ENCODE data around the gene SLC15A2.

SLC15A2 gene

DNA sequence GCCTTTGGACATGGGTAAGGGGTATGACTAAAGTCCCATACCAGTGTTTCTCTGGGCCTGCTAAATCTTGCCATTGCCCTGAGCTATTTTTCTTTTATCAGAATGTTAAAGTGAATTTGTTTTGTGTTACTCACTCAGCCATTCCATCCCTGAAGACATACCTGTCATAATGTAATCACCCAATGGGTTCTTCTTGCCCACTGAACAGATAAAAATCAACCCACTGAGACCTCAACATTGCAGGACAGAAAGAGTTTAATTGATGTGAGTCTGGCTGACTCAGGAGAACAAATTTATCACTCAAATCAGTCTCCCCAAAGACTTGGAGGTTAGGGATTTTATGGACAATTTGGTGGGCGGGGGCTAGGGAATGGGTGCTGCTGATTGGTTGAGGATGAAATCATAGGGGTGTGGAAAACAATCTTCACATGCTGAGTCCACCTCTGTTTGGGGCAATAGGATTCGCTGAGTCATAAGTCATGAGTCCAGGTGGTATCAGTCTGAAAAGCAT lies 80.5 kb downstream of the SLC15A2 start:
- POLR2A ChIA-PET: no interaction called here
- TF ChIP-seq, protein P1, sequence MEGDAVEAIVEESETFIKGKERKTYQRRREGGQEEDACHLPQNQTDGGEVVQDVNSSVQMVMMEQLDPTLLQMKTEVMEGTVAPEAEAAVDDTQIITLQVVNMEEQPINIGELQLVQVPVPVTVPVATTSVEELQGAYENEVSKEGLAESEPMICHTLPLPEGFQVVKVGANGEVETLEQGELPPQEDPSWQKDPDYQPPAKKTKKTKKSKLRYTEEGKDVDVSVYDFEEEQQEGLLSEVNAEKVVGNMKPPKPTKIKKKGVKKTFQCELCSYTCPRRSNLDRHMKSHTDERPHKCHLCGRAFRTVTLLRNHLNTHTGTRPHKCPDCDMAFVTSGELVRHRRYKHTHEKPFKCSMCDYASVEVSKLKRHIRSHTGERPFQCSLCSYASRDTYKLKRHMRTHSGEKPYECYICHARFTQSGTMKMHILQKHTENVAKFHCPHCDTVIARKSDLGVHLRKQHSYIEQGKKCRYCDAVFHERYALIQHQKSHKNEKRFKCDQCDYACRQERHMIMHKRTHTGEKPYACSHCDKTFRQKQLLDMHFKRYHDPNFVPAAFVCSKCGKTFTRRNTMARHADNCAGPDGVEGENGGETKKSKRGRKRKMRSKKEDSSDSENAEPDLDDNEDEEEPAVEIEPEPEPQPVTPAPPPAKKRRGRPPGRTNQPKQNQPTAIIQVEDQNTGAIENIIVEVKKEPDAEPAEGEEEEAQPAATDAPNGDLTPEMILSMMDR (IDR thresholded peaks at IDR 0.05; ENCODE audit: control extremely low read depth, extremely low read depth, low read depth, missing control alignments): no peak
- CTCF ChIA-PET: interaction anchor here (1.1 kb wide), 1 partner anchor 10 kb away, joined by 4 read pairs; no protein-coding TSS in a partner anchor
- DNase-seq (ENCODE audit: extremely low spot score): no peak

DNA sequence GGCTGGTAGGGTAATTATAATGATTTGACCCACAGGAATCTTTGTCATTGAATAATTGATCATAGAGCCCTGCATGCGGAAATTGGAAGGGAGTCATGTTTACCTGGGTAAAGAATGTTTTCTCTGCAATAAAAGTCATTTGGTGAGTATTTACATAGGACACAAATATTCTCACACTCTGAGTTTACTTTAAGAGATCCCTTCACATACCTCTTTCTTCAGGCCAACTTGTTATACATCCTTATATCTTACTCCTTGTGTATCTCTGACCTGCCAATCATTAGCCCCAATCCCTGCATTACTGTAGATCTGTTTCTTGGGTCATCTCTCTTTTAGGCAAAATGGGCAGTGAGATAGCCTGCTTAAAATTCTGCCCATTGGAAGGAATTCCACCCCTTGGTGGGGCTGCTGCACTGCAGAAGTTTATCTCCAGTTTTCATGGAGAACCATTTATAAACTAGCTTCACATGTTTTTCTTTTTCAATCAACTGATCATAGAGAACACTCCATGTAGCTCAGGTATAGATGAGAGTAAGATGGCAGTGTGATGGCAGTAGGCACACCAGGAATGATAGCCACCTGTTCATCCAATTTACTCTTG lies 81.6 kb downstream of the SLC15A2 start:
- TF ChIP-seq, protein P1 (IDR thresholded peaks at IDR 0.05; ENCODE audit: control extremely low read depth, extremely low read depth, low read depth, missing control alignments): no peak
- DNase-seq (ENCODE audit: extremely low spot score): no peak
- CTCF ChIA-PET: interaction anchor here (0.8 to 2.0 kb wide), 2 partner anchors 14 to 126 kb away, joined by 3 to 4 read pairs; no protein-coding TSS in a partner anchor
- POLR2A ChIA-PET: no interaction called here

DNA sequence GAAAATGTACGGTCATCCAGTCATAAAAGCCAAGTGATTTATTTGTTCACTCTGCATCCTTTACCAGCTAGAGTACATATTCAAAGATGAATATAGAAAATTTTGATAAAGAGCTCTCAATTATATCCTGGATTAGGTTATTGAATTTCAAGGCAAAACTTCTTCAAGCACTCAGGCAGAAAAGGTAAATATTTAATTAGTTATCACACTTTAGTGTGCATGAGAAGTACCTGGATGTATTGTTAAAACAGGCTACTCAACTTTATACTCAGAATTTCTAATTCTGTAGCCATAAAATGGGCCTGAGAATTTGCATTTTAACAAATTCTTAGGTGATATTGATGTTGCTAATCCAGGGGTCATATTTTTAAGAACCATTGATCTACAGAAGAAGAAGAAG lies 82.5 kb downstream of the SLC15A2 start:
- no peak for DNase-seq (ENCODE audit: extremely low spot score)
- TF ChIP-seq, protein P1 (IDR thresholded peaks at IDR 0.05; ENCODE audit: control extremely low read depth, extremely low read depth, low read depth, missing control alignments): no peak
- ChIA-PET CTCF (interaction anchor here (0.8 to 2.0 kb wide), 2 partner anchors 13 to 125 kb away, joined by 3 to 4 read pairs; no protein-coding TSS in a partner anchor), POLR2A (no interaction called here)

DNA sequence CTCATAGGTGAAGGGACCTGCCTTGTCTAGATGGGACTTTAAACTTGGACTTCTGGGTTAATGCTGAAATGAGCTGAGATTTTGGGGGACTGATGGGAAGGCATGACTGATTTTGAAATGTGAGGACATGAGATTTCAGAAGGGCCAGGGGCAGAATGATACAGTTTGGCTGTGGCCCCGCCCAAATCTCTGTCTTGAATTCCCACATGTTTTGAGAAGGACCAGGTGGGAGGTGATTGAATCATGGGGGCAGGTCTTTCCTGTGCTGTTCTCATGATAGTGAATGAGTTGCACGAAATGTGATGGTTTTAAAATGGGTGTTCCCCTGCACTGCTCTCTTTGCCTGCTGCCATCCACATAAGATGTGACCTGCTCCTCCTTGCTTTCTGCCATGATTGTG lies 85.0 kb downstream of the SLC15A2 start:
- CTCF ChIA-PET: interaction anchor here (1.8 kb wide), 1 partner anchor 17 kb away, joined by 7 read pairs; no protein-coding TSS in a partner anchor
- POLR2A ChIA-PET: no interaction called here
- TF ChIP-seq, protein P1 (IDR thresholded peaks at IDR 0.05; ENCODE audit: control extremely low read depth, extremely low read depth, low read depth, missing control alignments): no peak
- no peak for DNase-seq (ENCODE audit: extremely low spot score)

DNA sequence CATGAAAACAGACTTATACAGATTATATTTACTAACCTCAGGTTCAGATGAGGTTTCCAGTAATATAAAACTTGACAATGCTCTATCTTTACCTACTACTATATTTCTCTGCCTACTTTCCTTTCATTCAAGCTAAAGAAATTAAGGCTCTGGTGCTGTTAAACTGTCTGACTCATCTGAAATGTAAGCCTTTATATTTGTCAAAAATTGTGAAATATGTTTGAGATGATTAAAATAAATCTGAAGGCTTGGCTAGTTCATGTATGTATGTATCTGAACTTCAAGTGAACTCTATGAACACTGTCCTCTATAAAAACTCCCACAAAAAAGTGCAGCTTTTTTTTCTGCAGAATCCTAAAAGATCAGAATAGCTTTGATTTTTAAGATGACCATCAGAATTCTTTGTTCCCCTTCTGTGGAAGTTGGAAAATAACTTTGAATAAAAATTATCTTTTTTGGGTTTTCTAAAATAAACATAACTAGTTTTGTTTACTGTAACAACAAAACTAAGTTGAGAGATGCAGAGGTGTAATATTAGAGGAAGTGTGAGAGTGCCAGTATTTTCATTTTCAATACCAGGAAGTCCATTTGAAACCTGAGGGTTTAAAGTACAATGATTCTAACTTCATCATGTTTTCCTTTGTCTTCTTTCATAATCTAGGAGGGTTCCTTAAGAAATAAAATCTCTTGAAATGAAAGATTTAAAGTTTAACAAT lies 85.7 kb downstream of the SLC15A2 start:
- DNase-seq (ENCODE audit: extremely low spot score): no peak
- ChIA-PET POLR2A (no interaction called here), CTCF (interaction anchor here (1.8 kb wide), 1 partner anchor 16 kb away, joined by 7 read pairs; no protein-coding TSS in a partner anchor)
- TF ChIP-seq, protein P1 (IDR thresholded peaks at IDR 0.05; ENCODE audit: control extremely low read depth, extremely low read depth, low read depth, missing control alignments): no peak

DNA sequence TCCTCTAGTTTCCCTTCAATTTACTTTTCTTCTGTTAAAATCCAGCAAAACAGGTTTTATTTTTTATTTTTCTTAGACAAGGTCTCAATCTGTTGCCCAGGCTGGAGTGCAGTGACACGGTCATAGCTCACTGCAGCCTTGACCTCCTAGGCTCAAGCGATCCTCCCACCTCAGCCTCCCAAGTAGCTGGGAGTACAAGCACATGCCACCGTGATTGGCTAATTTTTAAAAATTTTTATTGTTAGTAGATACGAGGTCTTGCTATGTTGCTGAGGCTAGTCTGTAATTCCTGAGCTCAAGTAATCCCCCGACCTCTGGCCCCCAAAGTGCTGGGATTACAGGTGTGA lies 86.2 kb downstream of the SLC15A2 start:
- DNase-seq (ENCODE audit: extremely low spot score): no peak
- POLR2A ChIA-PET: no interaction called here
- TF ChIP-seq, protein P1 (IDR thresholded peaks at IDR 0.05; ENCODE audit: control extremely low read depth, extremely low read depth, low read depth, missing control alignments): no peak
- CTCF ChIA-PET: interaction anchor here (1.8 kb wide), 1 partner anchor 16 kb away, joined by 7 read pairs; no protein-coding TSS in a partner anchor
